ENCODE data around the gene USP37. TPM values are rescaled to one million over a fixed set of nuclear protein-coding genes. Genes with fewer than 3 reads are reported as not detected.

The USP37 gene
- total and polyA plus RNA-seq, 8 donors, result 13.0 to 21.9 (median 19.3) TPM

GRCh38 chr2:218418321-218418716, 149.8 kb downstream of the USP37 start:
- Histone ChIP-seq H3K36me3 (no peaks in the 10 kb centered on the region), H3K27me3 (no peaks in the 10 kb centered on the region), H3K9me3 (no peaks in the 10 kb centered on the region), H3K4me1 (no peaks in the 10 kb centered on the region), H3K4me3 (no peak overlapping the region), H3K27ac (no peak overlapping the region)
- no peak for ATAC-seq
- no peak for TF ChIP-seq CTCF (IDR thresholded peaks at IDR 0.05)
- DNase-seq, result no peak
- intact Hi-C loops (cut with DNase I), result no loop called here

DNA sequence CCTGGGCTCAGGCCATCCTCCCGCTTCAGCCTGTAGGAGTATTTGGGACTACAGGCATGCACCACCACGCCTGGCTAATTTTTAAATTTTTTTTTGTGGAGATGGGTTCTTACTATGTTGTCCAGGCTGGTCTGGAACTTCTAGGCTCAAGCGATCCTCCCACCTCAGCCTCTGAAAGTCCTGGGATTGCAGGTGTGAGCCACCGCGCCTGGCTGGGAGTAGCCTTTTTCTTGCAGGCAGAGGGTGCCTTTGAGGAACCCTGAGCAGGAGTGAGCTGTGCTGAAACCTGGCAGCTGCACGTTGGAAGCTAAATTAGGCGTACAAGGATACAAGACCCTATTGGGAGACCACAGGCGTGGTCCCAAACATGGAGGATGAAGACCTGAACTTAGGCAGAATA, 160.4 kb downstream of the USP37 start:
- Histone ChIP-seq H3K4me1 (peaks cover 16 to 52% of the 10 kb centered on the region in 2 donors), H3K4me3 (no peak overlapping the region), H3K27ac (peak overlapping the region; percentile 93), H3K36me3 (peaks cover 0 to 28% of the 10 kb centered on the region in 2 donors), H3K27me3 (no peaks in the 10 kb centered on the region), H3K9me3 (no peaks in the 10 kb centered on the region)
- intact Hi-C loops (cut with DNase I), result loop anchor here in 1 of 2 donors (5.0 kb wide), 1 partner anchor 60 kb away; no protein-coding TSS in a partner anchor
- ATAC-seq, result no peak
- no peak for TF ChIP-seq CTCF (IDR thresholded peaks at IDR 0.05)
- no peak for DNase-seq

- no peak for TF ChIP-seq CTCF (IDR thresholded peaks at IDR 0.05)
Measured at GRCh38 chr2:218406949-218407618, 161.1 kb downstream of the USP37 start.

DNA sequence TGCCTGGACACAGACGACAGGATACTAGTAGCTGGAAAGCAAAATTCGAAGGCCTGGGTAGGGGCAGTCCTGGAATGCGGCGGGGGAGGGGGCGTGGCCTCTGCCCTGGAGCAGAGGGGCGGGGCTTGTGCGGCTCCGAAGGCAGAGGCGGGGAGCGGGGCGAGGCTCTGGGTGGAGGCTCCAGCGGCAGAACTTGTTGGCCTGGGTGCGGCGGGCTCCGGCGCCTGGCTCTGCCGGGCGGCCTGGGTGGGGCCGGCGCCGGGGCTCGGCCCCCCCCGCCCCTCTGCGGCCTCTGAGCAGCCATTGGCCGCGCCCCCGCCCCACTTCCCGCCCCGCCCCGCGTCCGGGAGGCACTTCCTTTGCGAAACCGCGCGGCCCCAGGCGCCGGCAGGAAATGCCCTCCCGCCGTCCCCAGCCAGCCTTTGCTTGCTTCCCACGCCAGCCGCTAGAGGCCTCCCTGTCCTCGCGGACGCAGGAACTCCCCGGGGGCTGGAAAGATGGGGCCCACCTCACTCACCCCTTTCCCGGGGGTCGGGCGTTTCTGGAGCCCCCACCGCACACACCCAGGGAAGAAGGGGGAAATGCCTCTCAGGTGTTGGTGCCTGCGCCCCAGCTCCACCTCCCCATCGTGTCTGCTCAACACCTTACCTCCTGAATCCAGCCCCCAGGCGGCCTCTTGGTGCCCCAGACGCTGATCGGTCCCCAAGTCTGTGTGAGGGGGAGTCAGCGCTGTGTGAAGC, 161.8 kb downstream of the USP37 start:
- TF ChIP-seq CTCF (IDR thresholded peaks at IDR 0.05), result peak; percentile 75
- H3K4me3 ChIP-seq, result peak overlapping the region; percentile 41 to 43
- peak overlapping the region; percentile 93 for H3K27ac ChIP-seq
- H3K36me3 ChIP-seq, result peaks cover 0 to 42% of the 10 kb centered on the region in 2 donors
- intact Hi-C loops (cut with DNase I), result loop anchor here in 1 of 2 donors (5.0 kb wide), 1 partner anchor 61 kb away; no protein-coding TSS in a partner anchor
- ATAC-seq (peak; percentile 90), DNase-seq (peak; percentile 89 to 100 (median 97))
- peaks cover 27 to 66% of the 10 kb centered on the region in 2 donors for H3K4me1 ChIP-seq
- no peaks in the 10 kb centered on the region for H3K9me3 ChIP-seq
- H3K27me3 ChIP-seq, result no peaks in the 10 kb centered on the region

More at GRCh38 chr2:218406949-218407618, 161.1 kb downstream of the USP37 start:
- DNase-seq (peak in 3 of 4 donors; percentile 54 to 74 (median 73)), ATAC-seq (peak; percentile 22)
- Histone ChIP-seq H3K27ac (peak overlapping the region; percentile 93), H3K4me3 (peak overlapping the region; percentile 41 to 43), H3K36me3 (peaks cover 0 to 34% of the 10 kb centered on the region in 2 donors), H3K27me3 (no peaks in the 10 kb centered on the region), H3K4me1 (peaks cover 20 to 59% of the 10 kb centered on the region in 2 donors), H3K9me3 (no peaks in the 10 kb centered on the region)
- intact Hi-C loops (cut with DNase I), result loop anchor here in 1 of 2 donors (5.0 kb wide), 1 partner anchor 60 kb away; no protein-coding TSS in a partner anchor

DNA sequence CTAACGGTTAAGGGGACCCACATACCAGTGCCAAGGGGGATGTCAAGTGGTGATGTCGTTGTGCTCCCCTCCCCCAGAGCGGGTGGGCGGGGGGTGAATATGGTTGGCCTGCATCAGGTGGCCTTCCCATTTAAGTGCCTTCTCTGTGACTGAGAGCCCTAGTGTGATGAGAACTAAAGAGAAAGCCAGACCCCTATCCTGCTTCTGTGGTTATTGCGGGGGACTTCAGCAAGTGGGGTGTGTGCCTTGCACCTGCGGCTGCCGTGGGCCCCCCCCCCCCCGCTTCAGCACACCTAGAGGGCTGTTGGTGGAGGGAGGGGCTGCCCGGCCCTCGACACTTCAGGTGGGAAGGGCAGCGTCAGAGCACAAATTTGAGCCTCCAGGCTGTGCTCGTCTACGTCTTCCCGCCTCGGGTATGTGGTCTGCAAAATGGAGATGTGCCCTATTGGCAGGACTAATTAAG, 162.4 kb downstream of the USP37 start:
- peak; percentile 33 for ATAC-seq
- peak overlapping the region in 1 of 2 donors; percentile 41 for H3K4me3 ChIP-seq
- no peak for TF ChIP-seq CTCF (IDR thresholded peaks at IDR 0.05)
- H3K9me3 ChIP-seq, result no peaks in the 10 kb centered on the region
- peaks cover 0 to 43% of the 10 kb centered on the region in 2 donors for H3K36me3 ChIP-seq
- peak in 1 of 4 donors; percentile 47 for DNase-seq
- peak overlapping the region; percentile 82 to 93 for H3K27ac ChIP-seq
- H3K27me3 ChIP-seq, result no peaks in the 10 kb centered on the region
- intact Hi-C loops (cut with DNase I), result loop anchor here in 1 of 2 donors (5.0 kb wide), 1 partner anchor 62 kb away; no protein-coding TSS in a partner anchor
- peaks cover 32 to 72% of the 10 kb centered on the region in 2 donors for H3K4me1 ChIP-seq

Measured in left lung (tissue), 10 donors.